Right lobe of liver (tissue), 4 donors: ENCODE data around the gene MYH14.

Experiments
- POLR2A ChIP-seq: fragments of 450-650 bp; IDR thresholded peaks from one replicate; pipeline ENCODE4 v1.6.1; 2017; ENCODE audit warnings: antibody characterized with exemption, mild to moderate bottlenecking
- TF ChIP-seq, protein P1 (sequence below), 4 donors: fragments of 200-600 bp in 3 of 4; fragments of 450-650 bp in 1 of 4; IDR thresholded peaks; one replicate each; pipeline versions ENCODE4 v1.5.1 to v1.8.0; 2016 to 2022; ENCODE audit warnings: antibody characterized with exemption in 4 of 4, mild to moderate bottlenecking in 2 of 4
- donor health status: DM: no; HTN: no; CAD: no.
- donor health status: DM: no; HTN: no; CAD: no.
- donor health status: DM: no; HTN: yes; CAD: no.

- TF ChIP-seq, protein P1, sequence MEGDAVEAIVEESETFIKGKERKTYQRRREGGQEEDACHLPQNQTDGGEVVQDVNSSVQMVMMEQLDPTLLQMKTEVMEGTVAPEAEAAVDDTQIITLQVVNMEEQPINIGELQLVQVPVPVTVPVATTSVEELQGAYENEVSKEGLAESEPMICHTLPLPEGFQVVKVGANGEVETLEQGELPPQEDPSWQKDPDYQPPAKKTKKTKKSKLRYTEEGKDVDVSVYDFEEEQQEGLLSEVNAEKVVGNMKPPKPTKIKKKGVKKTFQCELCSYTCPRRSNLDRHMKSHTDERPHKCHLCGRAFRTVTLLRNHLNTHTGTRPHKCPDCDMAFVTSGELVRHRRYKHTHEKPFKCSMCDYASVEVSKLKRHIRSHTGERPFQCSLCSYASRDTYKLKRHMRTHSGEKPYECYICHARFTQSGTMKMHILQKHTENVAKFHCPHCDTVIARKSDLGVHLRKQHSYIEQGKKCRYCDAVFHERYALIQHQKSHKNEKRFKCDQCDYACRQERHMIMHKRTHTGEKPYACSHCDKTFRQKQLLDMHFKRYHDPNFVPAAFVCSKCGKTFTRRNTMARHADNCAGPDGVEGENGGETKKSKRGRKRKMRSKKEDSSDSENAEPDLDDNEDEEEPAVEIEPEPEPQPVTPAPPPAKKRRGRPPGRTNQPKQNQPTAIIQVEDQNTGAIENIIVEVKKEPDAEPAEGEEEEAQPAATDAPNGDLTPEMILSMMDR (IDR thresholded peaks at IDR 0.05), result no peak
- TF ChIP-seq POLR2A, result no peak
These were observed 97.6 kb downstream of the MYH14 start for GRCh38 chr19:50300814-50301606.
